ENCODE measurements around the gene PTPN1.
A peak's percentile ranks its signal among the peaks of the same experiment; 100 is the strongest.

PTPN1 gene

DNA sequence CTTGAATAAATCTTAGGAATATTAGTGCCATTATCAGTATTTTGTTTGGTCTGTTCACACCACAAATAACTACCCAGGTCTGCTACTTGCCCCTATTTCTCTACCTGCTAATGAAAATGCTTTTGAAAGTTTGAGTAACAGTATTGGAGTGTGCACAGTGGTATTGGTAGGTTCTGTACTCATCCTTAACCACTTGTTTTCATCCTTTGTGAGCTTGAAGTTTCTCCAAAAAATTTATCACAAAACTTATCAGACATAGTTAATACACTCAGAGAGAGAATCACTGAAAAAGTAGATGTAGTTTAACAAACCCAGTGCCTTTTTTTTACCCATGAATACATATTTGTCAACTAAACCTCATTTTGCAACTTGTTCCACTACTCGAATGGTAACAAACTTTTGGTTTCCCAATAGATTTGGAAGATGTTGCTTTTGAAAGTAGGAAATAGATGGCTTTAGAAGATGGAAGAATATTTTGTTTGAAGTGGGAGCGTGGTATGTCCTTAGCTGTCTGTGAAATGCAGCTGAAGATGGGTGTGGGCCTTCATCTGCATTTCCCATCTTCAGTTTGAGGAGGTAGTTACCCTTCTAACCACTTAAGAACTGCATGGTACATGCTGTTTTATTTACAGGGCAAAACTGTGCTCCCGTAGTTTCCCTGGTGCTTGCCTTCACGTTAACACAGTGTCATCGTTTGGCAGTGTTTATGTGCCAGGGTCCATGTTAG is 9.0 kb downstream of the PTPN1 start:
- no peak for DNase-seq (ENCODE audit: insufficient read length, low spot score)
- peak; percentile 55 for FAIRE-seq
- TF ChIP-seq TAF1 (IDR thresholded peaks at IDR 0.05; ENCODE audit: low read depth, low read length) (no peak), POLR2AphosphoS5 (IDR thresholded peaks at IDR 0.05; ENCODE audit: low read depth, low read length) (no peak), POLR2A (IDR thresholded peaks at IDR 0.05; ENCODE audit: low read depth, low read length) (no peak), PAX5 (IDR thresholded peaks at IDR 0.05; ENCODE audit: insufficient read depth, low read length, severe bottlenecking) (no peak), SPI1 (IDR thresholded peaks at IDR 0.05; ENCODE audit: low read depth, low read length) (no peak)

DNA sequence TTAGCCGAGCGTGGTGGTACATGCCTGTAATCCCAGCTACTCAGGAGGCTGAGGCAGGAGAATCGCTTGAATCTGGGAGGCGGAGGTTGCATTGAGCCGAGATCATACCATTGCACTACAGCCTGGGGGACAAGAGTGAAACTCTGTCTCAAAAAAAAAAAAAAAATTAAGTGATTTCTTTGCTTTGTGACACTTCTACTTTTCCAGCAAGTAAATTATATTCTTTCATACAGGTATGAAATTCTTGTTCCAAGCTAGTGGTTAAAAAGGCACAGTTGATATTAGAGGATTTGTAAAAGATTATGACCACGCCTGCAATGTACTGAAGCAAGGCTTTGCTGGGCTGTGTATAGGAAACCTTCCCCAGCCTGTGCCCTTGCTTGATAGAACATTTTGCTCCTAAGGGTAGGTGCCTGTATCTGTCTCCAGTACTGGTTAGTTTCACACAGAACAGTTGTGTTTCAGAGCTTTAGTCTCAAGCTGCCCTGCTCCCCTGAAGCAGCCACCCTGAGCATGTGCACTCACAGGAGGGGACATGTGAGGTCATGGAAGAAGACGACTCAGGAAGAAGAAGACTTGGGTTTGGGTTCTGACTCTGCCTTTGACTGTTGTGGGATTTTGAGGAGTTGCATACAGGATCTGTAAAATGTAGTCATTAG is 10.2 kb downstream of the PTPN1 start:
- DNase-seq (ENCODE audit: insufficient read length, low spot score) (no peak), FAIRE-seq (peak; percentile 60)
- TF ChIP-seq POU2F2 (IDR thresholded peaks at IDR 0.05; ENCODE audit: low read depth, low read length) (no peak), POLR2AphosphoS5 (IDR thresholded peaks at IDR 0.05; ENCODE audit: low read depth, low read length) (no peak), SPI1 (IDR thresholded peaks at IDR 0.05; ENCODE audit: low read depth, low read length) (no peak), PAX5 (IDR thresholded peaks at IDR 0.05; ENCODE audit: insufficient read depth, low read length, severe bottlenecking) (no peak), POLR2A (IDR thresholded peaks at IDR 0.05; ENCODE audit: low read depth, low read length) (no peak), TAF1 (IDR thresholded peaks at IDR 0.05; ENCODE audit: low read depth, low read length) (no peak)

DNA sequence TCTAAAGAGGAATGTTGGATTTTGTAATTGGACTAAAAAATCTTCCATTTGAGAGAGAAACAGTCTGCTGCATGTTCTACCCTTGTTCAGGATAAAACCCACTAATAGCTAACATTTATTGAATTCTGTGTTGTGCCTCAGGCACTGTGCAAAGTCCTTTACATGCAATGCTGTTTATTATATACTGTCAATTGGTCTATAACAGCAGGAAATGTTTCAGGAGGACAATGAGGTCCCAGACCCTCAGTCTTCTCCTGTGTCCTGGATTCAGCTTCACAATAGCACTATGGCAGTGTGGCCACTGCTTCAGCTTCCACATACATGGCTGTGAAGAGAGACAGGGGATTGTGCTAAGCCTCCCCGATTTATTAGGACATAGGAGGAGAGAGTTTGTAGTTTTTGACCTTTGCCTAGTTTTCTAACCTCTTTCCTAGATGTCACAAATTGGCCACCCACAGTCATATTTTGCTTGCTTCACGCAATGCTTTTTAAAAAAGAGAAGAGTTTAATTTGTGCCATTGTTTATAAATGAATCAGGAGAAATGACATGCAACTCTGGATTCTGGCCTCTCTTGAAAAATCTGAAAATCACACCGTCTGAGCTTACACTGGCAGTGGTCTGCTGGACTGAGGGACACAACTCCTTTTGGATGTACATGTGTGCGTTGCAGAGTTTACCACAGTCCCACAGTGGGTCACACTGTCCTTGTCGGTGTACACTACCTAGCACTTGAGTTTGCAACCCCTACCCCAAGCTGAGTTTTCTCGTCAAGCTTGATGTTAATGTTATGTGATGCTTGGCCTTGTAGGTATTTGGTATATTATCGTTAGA is 11.3 kb downstream of the PTPN1 start:
- DNase-seq (ENCODE audit: insufficient read length, low spot score) (no peak), FAIRE-seq (no peak)
- TF ChIP-seq PAX5 (IDR thresholded peaks at IDR 0.05; ENCODE audit: insufficient read depth, low read length, severe bottlenecking), result no peak
- no peak for TF ChIP-seq TAF1 (IDR thresholded peaks at IDR 0.05; ENCODE audit: low read depth, low read length)
- no peak for TF ChIP-seq POLR2AphosphoS5 (IDR thresholded peaks at IDR 0.05; ENCODE audit: low read depth, low read length)
- TF ChIP-seq POU2F2 (IDR thresholded peaks at IDR 0.05; ENCODE audit: low read depth, low read length), result no peak
- no peak for TF ChIP-seq SPI1 (IDR thresholded peaks at IDR 0.05; ENCODE audit: low read depth, low read length)
- TF ChIP-seq POLR2A (IDR thresholded peaks at IDR 0.05; ENCODE audit: low read depth, low read length), result no peak

DNA sequence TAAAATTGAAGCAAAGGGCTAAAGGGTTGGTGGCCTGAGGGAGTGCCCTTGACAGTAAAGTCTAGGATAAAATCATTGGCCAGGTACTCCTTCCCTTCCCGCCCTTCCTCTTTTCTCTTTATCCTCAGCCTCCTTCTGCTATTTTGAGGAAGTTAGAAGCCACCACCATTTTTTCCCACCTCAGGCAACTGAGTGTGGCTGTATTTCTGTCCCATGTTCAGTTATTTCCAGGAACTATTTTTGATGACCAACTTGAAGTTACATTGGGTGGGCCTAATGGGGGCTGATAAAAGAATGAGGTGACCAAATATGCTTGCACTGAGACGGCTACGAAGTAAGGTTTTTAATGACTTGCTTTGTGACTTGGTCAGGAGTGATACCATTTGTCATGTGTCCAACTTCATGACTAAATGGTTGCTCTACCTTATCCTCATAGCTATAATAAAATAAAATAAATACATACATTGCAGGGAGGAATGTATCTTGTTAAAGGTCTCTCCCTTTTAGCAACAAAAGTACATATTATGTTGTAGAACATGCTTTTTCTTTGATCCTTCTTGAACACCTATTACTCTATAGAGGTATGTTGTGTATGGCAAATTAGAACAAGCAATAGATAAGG is 12.0 kb downstream of the PTPN1 start:
- TF ChIP-seq SPI1 (IDR thresholded peaks at IDR 0.05; ENCODE audit: low read depth, low read length), result 0 out of 2 replicates have a peak, but pooled peaks have one; percentile 17
- TF ChIP-seq TAF1 (IDR thresholded peaks at IDR 0.05; ENCODE audit: low read depth, low read length), result no peak
- FAIRE-seq (no peak), DNase-seq (ENCODE audit: insufficient read length, low spot score) (no peak)

DNA sequence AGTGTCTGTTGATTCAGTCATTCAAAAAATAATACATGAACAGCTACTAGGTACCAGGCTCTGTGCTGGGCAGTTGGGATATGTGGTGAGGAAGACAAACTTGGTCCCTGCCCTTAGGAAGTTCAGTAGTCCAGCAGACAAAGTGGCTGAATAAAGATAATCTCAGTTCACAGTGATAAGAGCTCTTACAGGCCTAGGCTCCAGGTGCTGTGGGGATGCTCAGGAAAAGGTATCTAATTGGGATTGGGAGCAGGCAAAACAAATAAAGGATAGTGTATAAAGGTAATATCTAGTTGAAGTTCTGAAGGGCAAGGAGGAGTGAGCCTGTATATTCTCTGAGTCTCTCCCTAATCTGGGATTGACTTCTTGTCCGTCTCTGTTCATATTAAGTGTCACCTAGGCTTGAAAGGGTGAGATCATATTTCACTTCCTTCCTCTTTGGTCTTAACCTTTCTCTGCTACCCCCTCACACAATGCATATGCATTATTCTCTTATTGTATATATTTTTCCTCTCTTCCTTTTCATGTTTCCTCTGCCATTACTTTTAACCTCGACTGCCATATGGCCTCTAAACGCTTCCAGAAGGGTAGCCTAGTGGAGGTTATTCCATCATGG is 13.5 kb downstream of the PTPN1 start:
- TF ChIP-seq POU2F2 (IDR thresholded peaks at IDR 0.05; ENCODE audit: low read depth, low read length), result no peak
- peak; percentile 83 for TF ChIP-seq SPI1 (IDR thresholded peaks at IDR 0.05; ENCODE audit: low read depth, low read length)
- no peak for TF ChIP-seq POLR2A (IDR thresholded peaks at IDR 0.05; ENCODE audit: low read depth, low read length)
- no peak for TF ChIP-seq POLR2AphosphoS5 (IDR thresholded peaks at IDR 0.05; ENCODE audit: low read depth, low read length)
- DNase-seq (ENCODE audit: insufficient read length, low spot score), result no peak

DNA sequence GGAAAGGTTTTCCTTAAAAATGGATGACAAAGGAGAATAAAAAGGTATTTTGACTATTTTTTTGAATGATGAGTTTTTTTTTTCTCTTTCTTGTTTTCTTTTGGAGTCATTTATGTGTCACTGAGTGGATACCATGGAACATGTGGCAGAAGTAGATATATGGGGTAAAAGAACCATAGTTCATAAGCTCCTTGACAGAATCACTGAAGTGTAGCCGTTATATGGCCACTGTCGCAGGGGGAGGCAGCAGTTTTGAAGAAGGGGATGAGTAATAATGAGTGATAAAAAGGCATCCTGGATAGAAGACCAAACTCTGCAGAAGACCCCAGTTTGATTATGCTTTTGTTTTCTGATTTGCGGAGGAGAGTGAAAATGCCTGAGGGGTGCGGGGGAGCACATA is 15.5 kb downstream of the PTPN1 start:
- DNase-seq (ENCODE audit: insufficient read length, low spot score) (no peak), FAIRE-seq (no peak)
- no peak for TF ChIP-seq POLR2A (IDR thresholded peaks at IDR 0.05; ENCODE audit: low read depth, low read length)
- no peak for TF ChIP-seq SPI1 (IDR thresholded peaks at IDR 0.05; ENCODE audit: low read depth, low read length)
- no peak for TF ChIP-seq POU2F2 (IDR thresholded peaks at IDR 0.05; ENCODE audit: low read depth, low read length)
- no peak for TF ChIP-seq PAX5 (IDR thresholded peaks at IDR 0.05; ENCODE audit: insufficient read depth, low read length, severe bottlenecking)
- no peak for TF ChIP-seq TAF1 (IDR thresholded peaks at IDR 0.05; ENCODE audit: low read depth, low read length)
- no peak for TF ChIP-seq POLR2AphosphoS5 (IDR thresholded peaks at IDR 0.05; ENCODE audit: low read depth, low read length)

More for the DNA sequence above, 13.5 kb downstream of the PTPN1 start:
- peak; percentile 43 for FAIRE-seq

DNA sequence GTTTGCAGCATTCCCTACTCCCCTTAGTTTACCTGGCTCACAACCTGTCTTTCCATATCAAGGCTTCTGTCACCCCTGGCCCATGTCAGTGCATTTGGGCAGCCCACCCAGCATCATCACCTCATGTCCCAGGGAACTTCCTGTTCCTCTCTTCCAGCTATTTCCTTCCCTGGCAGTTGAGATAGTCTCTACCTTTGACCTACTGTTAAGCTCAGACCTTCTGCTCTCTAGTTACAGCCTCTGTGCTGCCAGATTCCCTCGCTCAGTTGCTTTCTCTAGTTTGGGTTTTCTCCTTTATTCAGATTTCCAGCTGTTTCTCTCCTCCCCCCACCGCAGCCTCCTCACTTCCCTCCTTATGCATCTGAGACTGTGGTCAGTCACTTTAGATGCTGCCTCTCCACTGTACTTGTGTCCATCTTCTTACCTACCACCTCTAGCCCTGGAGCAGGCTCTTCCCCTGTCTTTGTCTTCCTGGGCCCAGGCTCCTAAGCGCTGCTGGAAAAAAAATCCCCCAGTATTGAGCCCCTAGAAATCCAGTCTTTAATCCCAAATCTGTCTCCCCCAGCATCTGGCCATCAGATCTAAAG is 16.3 kb downstream of the PTPN1 start:
- no peak for DNase-seq (ENCODE audit: insufficient read length, low spot score)
- FAIRE-seq, result no peak
- TF ChIP-seq SPI1 (IDR thresholded peaks at IDR 0.05; ENCODE audit: low read depth, low read length) (no peak), POLR2AphosphoS5 (IDR thresholded peaks at IDR 0.05; ENCODE audit: low read depth, low read length) (no peak), POU2F2 (IDR thresholded peaks at IDR 0.05; ENCODE audit: low read depth, low read length) (no peak), POLR2A (IDR thresholded peaks at IDR 0.05; ENCODE audit: low read depth, low read length) (no peak), PAX5 (IDR thresholded peaks at IDR 0.05; ENCODE audit: insufficient read depth, low read length, severe bottlenecking) (no peak), TAF1 (IDR thresholded peaks at IDR 0.05; ENCODE audit: low read depth, low read length) (no peak)

DNA sequence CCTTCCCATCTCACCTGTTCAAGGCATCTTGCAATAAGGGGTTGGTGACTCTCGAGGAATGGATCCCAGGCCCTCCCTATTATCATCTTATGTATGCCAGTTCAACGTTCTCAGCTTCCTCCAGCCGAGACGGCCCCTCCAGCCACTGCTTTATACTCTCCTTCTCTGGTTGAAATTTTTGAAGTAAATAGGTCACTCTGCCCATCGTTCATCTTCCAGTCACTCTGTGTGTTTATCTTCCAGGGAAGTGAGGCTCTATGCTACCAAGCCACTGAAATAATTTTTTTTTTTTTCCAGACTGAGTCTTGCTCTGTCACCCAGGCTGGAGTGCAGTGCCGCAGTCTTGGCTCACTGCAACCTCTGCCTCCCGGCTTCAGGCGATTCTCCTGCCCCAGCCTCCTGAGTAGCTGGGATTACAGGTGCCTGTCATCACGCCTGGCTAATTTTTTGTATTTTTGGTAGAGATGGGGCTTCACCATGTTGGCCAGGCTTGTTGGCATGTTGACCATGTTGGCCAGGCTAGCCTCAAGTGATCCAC is 17.0 kb downstream of the PTPN1 start:
- DNase-seq (ENCODE audit: insufficient read length, low spot score), result no peak
- no peak for TF ChIP-seq SPI1 (IDR thresholded peaks at IDR 0.05; ENCODE audit: low read depth, low read length)
- no peak for TF ChIP-seq POU2F2 (IDR thresholded peaks at IDR 0.05; ENCODE audit: low read depth, low read length)
- no peak for TF ChIP-seq POLR2A (IDR thresholded peaks at IDR 0.05; ENCODE audit: low read depth, low read length)
- TF ChIP-seq POLR2AphosphoS5 (IDR thresholded peaks at IDR 0.05; ENCODE audit: low read depth, low read length), result no peak
- TF ChIP-seq TAF1 (IDR thresholded peaks at IDR 0.05; ENCODE audit: low read depth, low read length), result no peak
- TF ChIP-seq PAX5 (IDR thresholded peaks at IDR 0.05; ENCODE audit: insufficient read depth, low read length, severe bottlenecking), result no peak
- FAIRE-seq, result no peak
